Keratinocyte (primary cell): Measurements from ENCODE around the gene PAPPA.

ENCODE experiments used
- EZH2 ChIP-seq: IDR thresholded peaks from one replicate; pipeline ENCODE4 v1.6.1; 2012; ENCODE audit warnings: inconsistent platforms, mild to moderate bottlenecking, low read length, moderate library complexity
- TF ChIP-seq, protein P1 (sequence below), 3 experiments: IDR thresholded peaks in 1 of 3; conservative IDR thresholded peaks in 1 of 3; optimal IDR thresholded peaks in 1 of 3; 2 replicates in 2 of 3; 3 replicates in 1 of 3; pipeline versions ENCODE3 to v1.5.1; 2011; ENCODE audit warnings: low read length in 3 of 3, mild to moderate bottlenecking in 3 of 3, moderate library complexity in 2 of 3, control low read depth in 1 of 3, inconsistent platforms in 1 of 3; ENCODE audit not compliant: insufficient read depth in 2 of 3; ENCODE audit errors: extremely low read depth in 1 of 3

DNA sequence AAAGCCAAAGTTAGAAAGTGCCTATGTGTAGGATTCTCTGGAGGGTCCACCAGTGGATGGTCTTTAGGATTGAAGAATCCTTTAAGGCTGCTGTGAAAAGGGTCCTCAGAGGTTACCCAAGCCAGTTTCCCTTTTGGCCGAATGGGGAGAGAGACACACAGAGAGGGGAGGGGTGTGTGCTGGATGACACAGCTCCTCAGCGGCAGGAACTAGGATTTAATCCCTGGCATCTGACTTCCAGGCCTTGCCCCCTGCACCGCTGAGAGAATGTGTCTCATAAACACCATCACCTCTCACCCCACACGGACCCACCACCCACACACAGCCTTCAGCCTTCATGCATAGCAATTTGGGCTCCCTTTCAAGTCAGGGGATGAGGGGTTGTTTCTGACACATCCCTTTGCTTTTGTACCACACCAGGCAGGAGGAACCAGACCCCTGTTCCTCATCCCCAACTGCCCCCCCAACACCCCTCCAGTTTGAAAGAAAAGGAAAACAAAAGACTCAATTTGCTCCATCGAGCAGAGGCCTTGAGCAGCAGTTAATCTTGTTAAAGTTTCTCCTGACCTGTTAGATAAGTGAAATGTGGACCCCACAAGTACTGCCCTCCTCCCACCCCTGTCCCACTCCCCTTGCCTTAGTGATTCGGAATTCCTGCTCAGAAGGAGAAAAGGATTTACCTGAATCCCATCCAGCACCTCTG is 4.0 kb downstream of the PAPPA start:
- TF ChIP-seq, protein P1, sequence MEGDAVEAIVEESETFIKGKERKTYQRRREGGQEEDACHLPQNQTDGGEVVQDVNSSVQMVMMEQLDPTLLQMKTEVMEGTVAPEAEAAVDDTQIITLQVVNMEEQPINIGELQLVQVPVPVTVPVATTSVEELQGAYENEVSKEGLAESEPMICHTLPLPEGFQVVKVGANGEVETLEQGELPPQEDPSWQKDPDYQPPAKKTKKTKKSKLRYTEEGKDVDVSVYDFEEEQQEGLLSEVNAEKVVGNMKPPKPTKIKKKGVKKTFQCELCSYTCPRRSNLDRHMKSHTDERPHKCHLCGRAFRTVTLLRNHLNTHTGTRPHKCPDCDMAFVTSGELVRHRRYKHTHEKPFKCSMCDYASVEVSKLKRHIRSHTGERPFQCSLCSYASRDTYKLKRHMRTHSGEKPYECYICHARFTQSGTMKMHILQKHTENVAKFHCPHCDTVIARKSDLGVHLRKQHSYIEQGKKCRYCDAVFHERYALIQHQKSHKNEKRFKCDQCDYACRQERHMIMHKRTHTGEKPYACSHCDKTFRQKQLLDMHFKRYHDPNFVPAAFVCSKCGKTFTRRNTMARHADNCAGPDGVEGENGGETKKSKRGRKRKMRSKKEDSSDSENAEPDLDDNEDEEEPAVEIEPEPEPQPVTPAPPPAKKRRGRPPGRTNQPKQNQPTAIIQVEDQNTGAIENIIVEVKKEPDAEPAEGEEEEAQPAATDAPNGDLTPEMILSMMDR (optimal IDR thresholded peaks at IDR 0.05 in 1 of 3, IDR thresholded peaks at IDR 0.05 in 1 of 3, conservative IDR thresholded peaks at IDR 0.05 in 1 of 3; ENCODE audit: extremely low read depth in 1 of 3, insufficient read depth in 2 of 3, low read length in 3 of 3) = no peak
- no peak for TF ChIP-seq EZH2
